Osteocyte (in vitro differentiated cells): ENCODE results near the gene PDZD8. TPM values are rescaled to one million over a fixed set of nuclear protein-coding genes. Genes with fewer than 3 reads are reported as not detected.

Source experiments
- DNase-seq: peaks from one replicate; pipeline ENCODE4 v3.0.0; 2021; ENCODE audit warnings: mixed read lengths; ENCODE audit not compliant: unreplicated experiment; ENCODE audit errors: extremely low spot score
- H3K27ac Mint-ChIP-seq: one replicate; pipeline ENCODE4 v1.8.0; 2021; ENCODE audit warnings: mild to moderate bottlenecking, mixed read lengths; ENCODE audit not compliant: unreplicated experiment
- H3K27me3 Mint-ChIP-seq: one replicate; pipeline ENCODE4 v1.8.0; 2021; ENCODE audit warnings: mixed read lengths; ENCODE audit not compliant: unreplicated experiment
- H3K36me3 Mint-ChIP-seq: one replicate; pipeline ENCODE4 v1.8.0; 2021; ENCODE audit warnings: mixed read lengths; ENCODE audit not compliant: unreplicated experiment
- H3K4me1 Mint-ChIP-seq: one replicate; pipeline ENCODE4 v1.8.0; 2021; ENCODE audit warnings: mixed read lengths; ENCODE audit not compliant: unreplicated experiment
- H3K4me3 Mint-ChIP-seq: one replicate; pipeline ENCODE4 v1.8.0; 2021; ENCODE audit warnings: mild to moderate bottlenecking, moderate library complexity, mixed read lengths; ENCODE audit not compliant: unreplicated experiment
- H3K9me3 Mint-ChIP-seq: one replicate; pipeline ENCODE4 v1.8.0; 2021; ENCODE audit warnings: mixed read lengths; ENCODE audit not compliant: unreplicated experiment
- CTCF ChIP-seq: fragments of 200-600 bp; sonication (generic); IDR thresholded peaks from 2 replicates; pipeline ENCODE4 v1.5.0; 2021; ENCODE audit warnings: antibody characterized with exemption, mild to moderate bottlenecking, moderate library complexity
- total RNA-seq: library from RNA; stranded (reverse); gene quantifications from 2 replicates; pipeline ENCODE4 v1.2.1, GENCODE V29; 2021

Gene PDZD8
- total RNA-seq, 1 donor from 2014 or later: 32.9 TPM

GRCh38 chr10:117353684-117354083, 21.6 kb downstream of the PDZD8 start:
- TF ChIP-seq CTCF: no peak
- H3K4me3 Mint-ChIP-seq: no peak overlapping the region
- no peaks in the 10 kb centered on the region for H3K27me3 Mint-ChIP-seq
- peak overlapping the region; percentile 48 for H3K27ac Mint-ChIP-seq
- no peaks in the 10 kb centered on the region for H3K9me3 Mint-ChIP-seq
- no peak for DNase-seq
- peaks cover 2% of the 10 kb centered on the region for H3K36me3 Mint-ChIP-seq
- H3K4me1 Mint-ChIP-seq: peaks cover 8% of the 10 kb centered on the region

GRCh38 chr10:117352724-117353123, 22.5 kb downstream of the PDZD8 start:
- no peaks in the 10 kb centered on the region for H3K36me3 Mint-ChIP-seq
- no peaks in the 10 kb centered on the region for H3K27me3 Mint-ChIP-seq
- no peak overlapping the region for H3K4me3 Mint-ChIP-seq
- peaks cover 10% of the 10 kb centered on the region for H3K4me1 Mint-ChIP-seq
- H3K27ac Mint-ChIP-seq: no peak overlapping the region
- no peaks in the 10 kb centered on the region for H3K9me3 Mint-ChIP-seq
- TF ChIP-seq CTCF: no peak
- no peak for DNase-seq

GRCh38 chr10:117351996-117352395, 23.2 kb downstream of the PDZD8 start:
- no peaks in the 10 kb centered on the region for H3K9me3 Mint-ChIP-seq
- peaks cover 2% of the 10 kb centered on the region for H3K36me3 Mint-ChIP-seq
- no peak for DNase-seq
- peaks cover 14% of the 10 kb centered on the region for H3K4me1 Mint-ChIP-seq
- H3K27me3 Mint-ChIP-seq: no peaks in the 10 kb centered on the region
- H3K4me3 Mint-ChIP-seq: no peak overlapping the region
- no peak overlapping the region for H3K27ac Mint-ChIP-seq
- TF ChIP-seq CTCF: no peak

GRCh38 chr10:117351558-117351957, 23.7 kb downstream of the PDZD8 start:
- no peak for DNase-seq
- Mint-ChIP-seq H3K4me1 (peaks cover 16% of the 10 kb centered on the region), H3K4me3 (no peak overlapping the region), H3K9me3 (no peaks in the 10 kb centered on the region), H3K27me3 (no peaks in the 10 kb centered on the region), H3K36me3 (peaks cover 2% of the 10 kb centered on the region), H3K27ac (no peak overlapping the region)
- TF ChIP-seq CTCF: no peak

GRCh38 chr10:117350909-117351308, 24.3 kb downstream of the PDZD8 start:
- peaks cover 19% of the 10 kb centered on the region for H3K4me1 Mint-ChIP-seq
- no peak overlapping the region for H3K27ac Mint-ChIP-seq

More at GRCh38 chr10:117350909-117351308, 24.3 kb downstream of the PDZD8 start:
- peaks cover 2% of the 10 kb centered on the region for H3K36me3 Mint-ChIP-seq
- no peak for DNase-seq
- no peak overlapping the region for H3K4me3 Mint-ChIP-seq
- H3K9me3 Mint-ChIP-seq: no peaks in the 10 kb centered on the region
- H3K27me3 Mint-ChIP-seq: no peaks in the 10 kb centered on the region
- TF ChIP-seq CTCF: no peak
